CD4-positive, alpha-beta T cell treated with Interferon gamma for 1 hour (primary cell): ENCODE measurements around the gene TCF7L2.

ENCODE experiments used
- DNase-seq: peaks from one replicate; pipeline ENCODE4 v3.0.0-alpha.2; 2020

Gene TCF7L2

DNA sequence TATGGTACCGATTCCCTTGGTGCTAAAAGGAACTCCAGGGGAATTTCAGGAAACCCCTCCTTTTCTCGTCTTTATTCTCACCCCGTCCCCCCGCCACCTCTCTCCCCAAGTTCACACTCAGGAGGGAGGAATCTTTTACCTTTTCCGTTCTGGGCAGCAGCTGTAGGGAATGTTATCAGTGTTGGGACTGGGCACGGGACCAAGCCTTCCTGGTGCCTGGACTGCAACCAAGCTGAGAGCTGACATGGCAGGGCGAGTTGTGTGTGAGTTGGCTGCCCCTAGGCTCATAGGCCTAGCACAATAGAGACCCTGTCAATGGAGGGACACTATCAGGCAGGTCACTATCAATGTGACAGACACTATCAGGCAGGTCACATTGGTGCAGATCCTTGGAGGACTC is 121.4 kb downstream of the TCF7L2 start:
- DNase-seq, result no peak

GRCh38 chr10:113073549-113074189 is 123.6 kb downstream of the TCF7L2 start:
- DNase-seq, result no peak

- no peak for DNase-seq
These were observed 126.9 kb downstream of the TCF7L2 start for GRCh38 chr10:113076949-113077348.

GRCh38 chr10:113078282-113078907 is 128.3 kb downstream of the TCF7L2 start:
- no peak for DNase-seq

GRCh38 chr10:113080061-113080924 is 130.2 kb downstream of the TCF7L2 start:
- no peak for DNase-seq

DNA sequence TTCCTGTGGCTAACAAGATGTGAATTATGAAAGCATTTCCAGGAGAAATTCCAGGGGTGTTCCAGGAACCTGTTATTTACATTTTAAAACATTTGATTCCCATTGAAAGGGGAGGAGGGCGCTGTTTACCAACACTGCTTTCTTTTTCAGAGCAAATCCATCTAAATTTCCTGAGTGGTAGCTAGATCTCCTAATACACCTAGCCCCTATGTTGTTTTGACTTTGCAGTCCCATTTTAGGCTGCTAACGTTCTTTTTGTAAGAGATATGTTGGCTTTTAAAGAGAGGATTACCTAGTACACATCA is 130.8 kb downstream of the TCF7L2 start:
- DNase-seq, result no peak

DNA sequence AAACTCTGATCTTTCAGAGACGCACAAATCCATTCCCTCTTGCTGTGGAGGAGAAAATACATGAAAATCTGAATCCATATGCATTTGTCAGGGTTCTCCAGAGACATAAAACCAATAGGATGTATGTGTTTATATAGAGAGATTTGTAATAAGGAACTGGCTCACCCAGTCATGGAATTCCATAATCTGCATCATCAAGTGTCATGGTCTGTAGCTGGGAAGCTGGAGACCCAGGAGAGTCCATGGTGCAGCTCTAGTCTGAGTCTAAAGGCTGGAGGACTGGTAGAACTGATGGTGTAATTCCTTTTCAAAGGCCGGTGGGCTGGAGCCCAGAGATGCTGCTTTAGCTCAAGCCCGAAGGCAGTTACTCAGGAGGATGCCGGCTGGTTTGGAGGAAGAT is 134.0 kb downstream of the TCF7L2 start:
- no peak for DNase-seq

DNA sequence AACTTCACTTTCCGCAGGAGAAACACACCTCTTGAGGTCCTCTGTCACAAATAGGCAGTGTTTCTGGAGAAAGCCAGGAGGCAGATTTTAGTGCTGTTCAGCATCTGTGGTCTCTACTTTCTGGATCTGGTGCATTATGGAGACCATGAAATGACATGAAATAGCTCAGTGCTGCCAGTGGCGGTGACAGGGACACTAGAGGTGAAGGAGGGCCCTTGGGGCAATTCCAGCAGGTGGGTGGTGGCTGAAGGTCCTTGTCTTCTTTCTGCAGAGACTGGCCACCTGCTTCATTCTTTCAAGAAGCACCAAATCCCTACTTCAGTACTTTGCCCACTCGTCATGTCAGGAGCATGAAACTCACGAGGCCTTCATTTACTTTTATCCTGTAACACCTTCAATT is 135.7 kb downstream of the TCF7L2 start:
- no peak for DNase-seq

- no peak for DNase-seq
These were observed 136.2 kb downstream of the TCF7L2 start for GRCh38 chr10:113086282-113086681.

GRCh38 chr10:113087165-113088029 is 137.3 kb downstream of the TCF7L2 start:
- DNase-seq, result peak; percentile 36

- no peak for DNase-seq
These were observed 138.1 kb downstream of the TCF7L2 start for GRCh38 chr10:113088194-113088593.

DNA sequence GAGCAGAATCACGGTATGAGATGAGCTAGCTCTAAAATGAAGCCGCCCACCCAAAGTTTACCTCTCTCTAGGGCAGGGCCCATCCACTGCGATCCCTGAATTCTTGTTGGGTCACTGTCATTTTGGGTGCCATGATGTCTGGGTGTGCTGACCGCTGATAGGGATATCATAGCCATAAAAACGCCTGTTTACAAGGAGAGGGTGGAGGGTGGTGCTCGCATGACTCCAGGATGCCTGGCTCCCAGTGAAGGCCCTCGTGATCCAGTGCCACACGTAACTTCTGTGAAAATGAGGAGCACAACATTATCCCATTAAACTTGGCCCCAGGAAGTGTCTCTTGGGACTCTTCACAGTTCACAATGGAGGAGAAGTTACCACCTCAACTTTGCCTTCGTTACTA is 139.5 kb downstream of the TCF7L2 start:
- no peak for DNase-seq

GRCh38 chr10:113091920-113092319 is 141.9 kb downstream of the TCF7L2 start:
- no peak for DNase-seq

GRCh38 chr10:113093188-113094113 is 143.4 kb downstream of the TCF7L2 start:
- DNase-seq, result no peak

GRCh38 chr10:113094114-113094486 is 144.1 kb downstream of the TCF7L2 start:
- DNase-seq, result no peak

- no peak for DNase-seq
These were observed 145.5 kb downstream of the TCF7L2 start for GRCh38 chr10:113095419-113096127.

GRCh38 chr10:113096128-113096996 is 146.3 kb downstream of the TCF7L2 start:
- no peak for DNase-seq

DNA sequence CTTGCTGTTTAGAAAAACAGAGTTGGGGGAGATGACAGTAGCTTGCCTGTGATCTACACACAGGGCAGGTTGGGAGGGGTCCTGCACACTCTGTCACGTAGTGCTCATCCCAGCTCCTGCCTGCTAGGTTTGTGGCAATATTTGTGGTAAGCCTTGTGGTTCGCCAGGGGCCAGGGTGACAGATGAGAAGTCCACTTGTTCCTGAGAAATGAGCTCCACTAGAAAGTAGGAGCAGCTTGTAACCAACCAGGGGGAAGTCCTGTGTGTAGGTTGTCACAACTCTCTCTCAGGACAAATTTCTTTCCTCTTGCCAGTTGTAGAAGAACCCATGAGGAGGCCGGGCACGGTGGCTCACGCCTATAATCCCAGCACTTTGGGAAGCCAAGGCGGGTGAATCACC is 147.0 kb downstream of the TCF7L2 start:
- peak; percentile 13 for DNase-seq

- DNase-seq, result no peak
These were observed 149.6 kb downstream of the TCF7L2 start for GRCh38 chr10:113099431-113100183.

GRCh38 chr10:113100281-113100680 is 150.2 kb downstream of the TCF7L2 start:
- DNase-seq, result no peak
